Measurements from ENCODE around the gene FAM81B. TPM values are rescaled to one million over a fixed set of nuclear protein-coding genes. Genes with fewer than 3 reads are reported as not detected.
"Not testable (repeated sequence)": the region's sequence is repeated elsewhere in the genome, so short reads cannot be mapped to it uniquely, and the experiment has no call there.

FAM81B gene
- total RNA-seq, 2 experiments from 2014 or later, result not detected

GRCh38 chr5:95382801-95383200, 8.4 kb upstream of the FAM81B start:
- ATAC-seq (no peak), DNase-seq (no peak)
- H3K9me3 Mint-ChIP-seq (ENCODE audit: low read depth), result no peaks in the 10 kb centered on the region
- no peak overlapping the region for H3K27ac Mint-ChIP-seq
- no peak overlapping the region for H3K4me3 Mint-ChIP-seq
- H3K36me3 Mint-ChIP-seq, result no peaks in the 10 kb centered on the region
- H3K4me1 Mint-ChIP-seq, result peaks cover 5% of the 10 kb centered on the region
- CTCF ChIA-PET, result no interaction called here
- H3K27me3 Mint-ChIP-seq, result no peaks in the 10 kb centered on the region

- no peaks in the 10 kb centered on the region for H3K9me3 Mint-ChIP-seq (ENCODE audit: low read depth)
- DNase-seq, result no peak
- no peaks in the 10 kb centered on the region for H3K27me3 Mint-ChIP-seq
- H3K27ac Mint-ChIP-seq, result no peak overlapping the region
- CTCF ChIA-PET, result no interaction called here
- ATAC-seq, result no peak
- no peak overlapping the region for H3K4me3 Mint-ChIP-seq
- H3K4me1 Mint-ChIP-seq, result peaks cover 5% of the 10 kb centered on the region
- no peaks in the 10 kb centered on the region for H3K36me3 Mint-ChIP-seq
Measured at GRCh38 chr5:95384485-95385213, 6.5 kb upstream of the FAM81B start.

- Mint-ChIP-seq H3K27me3 (no peaks in the 10 kb centered on the region), H3K9me3 (ENCODE audit: low read depth) (no peaks in the 10 kb centered on the region), H3K36me3 (no peaks in the 10 kb centered on the region), H3K27ac (no peak overlapping the region), H3K4me1 (peaks cover 1% of the 10 kb centered on the region), H3K4me3 (no peak overlapping the region)
- DNase-seq (no peak), ATAC-seq (no peak)
- CTCF ChIA-PET, result no interaction called here
Measured at GRCh38 chr5:95385334-95385733, 5.8 kb upstream of the FAM81B start.

- ATAC-seq; H3K36me3 Mint-ChIP-seq; H3K4me3 Mint-ChIP-seq; H3K27ac Mint-ChIP-seq; CTCF ChIA-PET; DNase-seq; H3K4me1 Mint-ChIP-seq; H3K9me3 Mint-ChIP-seq (ENCODE audit: low read depth): not testable (repeated sequence)
- peaks cover 11% of the 10 kb centered on the region for H3K27me3 Mint-ChIP-seq
Measured at GRCh38 chr5:95391965-95392364, 799 bp downstream of the FAM81B start.

- peaks cover 2% of the 10 kb centered on the region for H3K9me3 Mint-ChIP-seq (ENCODE audit: low read depth)
- ATAC-seq (no peak), DNase-seq (no peak)
- H3K36me3 Mint-ChIP-seq, result no peaks in the 10 kb centered on the region
- H3K27me3 Mint-ChIP-seq, result peaks cover 13% of the 10 kb centered on the region
- CTCF ChIA-PET, result no interaction called here
- no peak overlapping the region for H3K4me3 Mint-ChIP-seq
- H3K4me1 Mint-ChIP-seq, result no peaks in the 10 kb centered on the region
- H3K27ac Mint-ChIP-seq, result no peak overlapping the region
Measured at GRCh38 chr5:95392593-95393182, 1.5 kb downstream of the FAM81B start.

- H3K9me3 Mint-ChIP-seq (ENCODE audit: low read depth), result peaks cover 2% of the 10 kb centered on the region
- H3K27me3 Mint-ChIP-seq, result peaks cover 13% of the 10 kb centered on the region
- no peaks in the 10 kb centered on the region for H3K4me1 Mint-ChIP-seq
- no peak overlapping the region for H3K27ac Mint-ChIP-seq
- DNase-seq, result no peak
- no peak overlapping the region for H3K4me3 Mint-ChIP-seq
- no peak for ATAC-seq
- no peaks in the 10 kb centered on the region for H3K36me3 Mint-ChIP-seq
- CTCF ChIA-PET, result no interaction called here
Measured at GRCh38 chr5:95393279-95393678, 2.1 kb downstream of the FAM81B start.

GRCh38 chr5:95398989-95399388, 7.8 kb downstream of the FAM81B start:
- Mint-ChIP-seq H3K27ac (no peak overlapping the region), H3K36me3 (no peaks in the 10 kb centered on the region), H3K27me3 (peaks cover 8% of the 10 kb centered on the region), H3K4me3 (no peak overlapping the region), H3K9me3 (ENCODE audit: low read depth) (no peaks in the 10 kb centered on the region), H3K4me1 (no peaks in the 10 kb centered on the region)
- CTCF ChIA-PET, result no interaction called here
- ATAC-seq, result no peak
- DNase-seq, result no peak

- no peaks in the 10 kb centered on the region for H3K9me3 Mint-ChIP-seq (ENCODE audit: low read depth)
Measured at GRCh38 chr5:95401626-95402025, 10.5 kb downstream of the FAM81B start.

GRCh38 chr5:95403996-95404395, 12.8 kb downstream of the FAM81B start:
- CTCF ChIA-PET, result no interaction called here
- H3K4me1 Mint-ChIP-seq, result no peaks in the 10 kb centered on the region

More at GRCh38 chr5:95401626-95402025, 10.5 kb downstream of the FAM81B start:
- Mint-ChIP-seq H3K27ac (no peak overlapping the region), H3K4me1 (no peaks in the 10 kb centered on the region), H3K36me3 (no peaks in the 10 kb centered on the region), H3K4me3 (no peak overlapping the region), H3K27me3 (peaks cover 4% of the 10 kb centered on the region)
- ATAC-seq, result no peak
- CTCF ChIA-PET, result no interaction called here
- DNase-seq, result no peak

GRCh38 chr5:95406426-95407090, 15.4 kb downstream of the FAM81B start:
- H3K9me3 Mint-ChIP-seq (ENCODE audit: low read depth), result no peaks in the 10 kb centered on the region
- H3K27ac Mint-ChIP-seq, result no peak overlapping the region
- CTCF ChIA-PET, result no interaction called here
- no peak overlapping the region for H3K4me3 Mint-ChIP-seq
- peaks cover 11% of the 10 kb centered on the region for H3K27me3 Mint-ChIP-seq
- DNase-seq (no peak), ATAC-seq (no peak)
- no peaks in the 10 kb centered on the region for H3K4me1 Mint-ChIP-seq
- H3K36me3 Mint-ChIP-seq, result no peaks in the 10 kb centered on the region

More at GRCh38 chr5:95403996-95404395, 12.8 kb downstream of the FAM81B start:
- ATAC-seq (no peak), DNase-seq (no peak)
- H3K9me3 Mint-ChIP-seq (ENCODE audit: low read depth), result no peaks in the 10 kb centered on the region
- H3K27me3 Mint-ChIP-seq, result peaks cover 9% of the 10 kb centered on the region
- no peak overlapping the region for H3K27ac Mint-ChIP-seq
- H3K4me3 Mint-ChIP-seq, result no peak overlapping the region
- H3K36me3 Mint-ChIP-seq, result no peaks in the 10 kb centered on the region

GRCh38 chr5:95410279-95410678, 19.1 kb downstream of the FAM81B start:
- CTCF ChIA-PET, result no interaction called here
- no peak overlapping the region for H3K27ac Mint-ChIP-seq
- no peaks in the 10 kb centered on the region for H3K36me3 Mint-ChIP-seq
- no peak for DNase-seq
- H3K9me3 Mint-ChIP-seq (ENCODE audit: low read depth), result no peaks in the 10 kb centered on the region
- H3K4me3 Mint-ChIP-seq, result no peak overlapping the region
- ATAC-seq, result no peak
- peaks cover 13% of the 10 kb centered on the region for H3K27me3 Mint-ChIP-seq
- H3K4me1 Mint-ChIP-seq, result no peaks in the 10 kb centered on the region

- Mint-ChIP-seq H3K36me3 (no peaks in the 10 kb centered on the region), H3K4me3 (no peak overlapping the region), H3K27ac (no peak overlapping the region), H3K4me1 (no peaks in the 10 kb centered on the region), H3K9me3 (ENCODE audit: low read depth) (no peaks in the 10 kb centered on the region), H3K27me3 (peaks cover 19% of the 10 kb centered on the region)
- CTCF ChIA-PET, result no interaction called here
- DNase-seq, result no peak
- ATAC-seq, result no peak
Measured at GRCh38 chr5:95411474-95411873, 20.3 kb downstream of the FAM81B start.

GRCh38 chr5:95414451-95414850, 23.3 kb downstream of the FAM81B start:
- CTCF ChIA-PET, result no interaction called here
- Mint-ChIP-seq H3K9me3 (ENCODE audit: low read depth) (no peaks in the 10 kb centered on the region), H3K4me1 (no peaks in the 10 kb centered on the region), H3K27me3 (peaks cover 13% of the 10 kb centered on the region), H3K27ac (no peak overlapping the region), H3K4me3 (no peak overlapping the region), H3K36me3 (no peaks in the 10 kb centered on the region)
- DNase-seq, result no peak
- no peak for ATAC-seq

- Mint-ChIP-seq H3K4me3 (no peak overlapping the region), H3K27me3 (peaks cover 7% of the 10 kb centered on the region), H3K27ac (no peak overlapping the region), H3K36me3 (no peaks in the 10 kb centered on the region), H3K9me3 (ENCODE audit: low read depth) (no peaks in the 10 kb centered on the region), H3K4me1 (no peaks in the 10 kb centered on the region)
- CTCF ChIA-PET, result no interaction called here
- no peak for ATAC-seq
- DNase-seq, result no peak
Measured at GRCh38 chr5:95417971-95418370, 26.8 kb downstream of the FAM81B start.

All from activated CD8-positive, alpha-beta memory T cell treated with anti-CD3 and anti-CD28 coated beads, Interleukin-2, amount 10 ng/mL, durations not matched to agents 7 days and 5 days (primary cell).